Skeletal muscle tissue (tissue), 4 donors: ENCODE measurements around the gene SLC25A26. TPM values are rescaled to one million over a fixed set of nuclear protein-coding genes. Genes with fewer than 3 reads are reported as not detected.
"Not testable (repeated sequence)": the region's sequence is repeated elsewhere in the genome, so short reads cannot be mapped to it uniquely, and the experiment has no call there.

Source experiments
- H3K27ac ChIP-seq: one replicate; pipeline ENCODE4 v1.7.0; 2013; ENCODE audit warnings: mild to moderate bottlenecking, low read depth, low read length, inconsistent platforms
- H3K27me3 ChIP-seq, 3 donors: one replicate each; pipeline ENCODE4 v1.7.0; 2013; ENCODE audit warnings: low read length in 3 of 3; ENCODE audit not compliant: control insufficient read depth in 3 of 3, insufficient read depth in 3 of 3
- H3K36me3 ChIP-seq, 3 donors: one replicate each; pipeline ENCODE4 v1.7.0; 2013; ENCODE audit warnings: low read length in 3 of 3; ENCODE audit not compliant: control insufficient read depth in 3 of 3, insufficient read depth in 3 of 3
- H3K4me1 ChIP-seq, 3 donors: one replicate each; pipeline ENCODE4 v1.7.0; 2013; ENCODE audit warnings: low read length in 3 of 3, mild to moderate bottlenecking in 3 of 3; ENCODE audit not compliant: control insufficient read depth in 3 of 3, insufficient read depth in 3 of 3
- H3K4me3 ChIP-seq, 3 donors: one replicate each; pipeline ENCODE4 v1.7.0; 2013; ENCODE audit warnings: low read length in 3 of 3
- H3K9ac ChIP-seq, 3 donors: one replicate each; pipeline ENCODE4 v1.7.0; 2013; ENCODE audit warnings: low read length in 3 of 3, mild to moderate bottlenecking in 3 of 3, moderate library complexity in 2 of 3, low read depth in 1 of 3
- H3K9me3 ChIP-seq, 3 donors: one replicate each; pipeline ENCODE4 v1.7.0; 2013; ENCODE audit warnings: low read length in 3 of 3; ENCODE audit not compliant: control insufficient read depth in 3 of 3
- total RNA-seq: library from RNA; depleted of rRNA; stranded (reverse); fragments of >200 nt; gene quantifications from one replicate; pipeline ENCODE4 v1.2.3, GENCODE V29; 2014
- donor health status: Osteomylitis.

The SLC25A26 gene
- total RNA-seq, 1 donor from 2014 or later, result 30.8 TPM

GRCh38 chr3:66220066-66220465 is 735 bp upstream of the SLC25A26 start:
- Histone ChIP-seq H3K9me3 (no peaks in the 10 kb centered on the region), H3K27ac (no peak overlapping the region), H3K36me3 (no peaks in the 10 kb centered on the region), H3K27me3 (no peaks in the 10 kb centered on the region), H3K4me1 (peaks cover 0 to 10% (median 0%) of the 10 kb centered on the region in 3 donors), H3K9ac (peak overlapping the region in 2 of 3 donors; percentile 48 to 90), H3K4me3 (peak overlapping the region; percentile 88 to 94 (median 91))

- no peak overlapping the region for H3K9ac ChIP-seq
- no peaks in the 10 kb centered on the region for H3K9me3 ChIP-seq
- no peaks in the 10 kb centered on the region for H3K36me3 ChIP-seq
- no peak overlapping the region for H3K4me3 ChIP-seq
- no peaks in the 10 kb centered on the region for H3K27me3 ChIP-seq
- H3K4me1 ChIP-seq, result peaks cover 0 to 10% (median 5%) of the 10 kb centered on the region in 3 donors
- H3K27ac ChIP-seq, result no peak overlapping the region
Measured at GRCh38 chr3:66224220-66224619, 3.4 kb downstream of the SLC25A26 start.

DNA sequence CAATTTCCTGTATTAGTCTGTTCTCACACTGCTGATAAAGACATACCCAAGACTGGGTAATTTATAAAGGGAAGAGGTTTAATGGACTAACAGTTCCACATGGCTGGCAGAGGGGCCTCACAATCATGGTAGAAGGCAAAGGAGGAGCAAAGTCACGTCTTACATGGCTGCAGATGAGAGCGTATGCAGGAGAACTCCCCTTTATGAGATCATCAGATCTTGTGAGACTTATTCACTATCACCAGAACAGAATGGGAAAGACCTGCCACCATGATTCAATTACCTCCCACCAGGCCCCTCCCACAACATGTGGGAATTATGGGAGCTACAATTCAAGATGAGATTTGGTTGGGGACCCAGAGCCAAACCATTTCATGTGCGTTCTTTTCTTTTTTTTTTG is 5.3 kb downstream of the SLC25A26 start:
- not testable (repeated sequence) for H3K9ac ChIP-seq, H3K4me1 ChIP-seq, H3K27me3 ChIP-seq, H3K9me3 ChIP-seq, H3K4me3 ChIP-seq, H3K36me3 ChIP-seq, H3K27ac ChIP-seq

- Histone ChIP-seq H3K4me3 (no peak overlapping the region), H3K36me3 (no peaks in the 10 kb centered on the region), H3K4me1 (peaks cover 0 to 5% (median 0%) of the 10 kb centered on the region in 3 donors), H3K27me3 (no peaks in the 10 kb centered on the region), H3K9ac (no peak overlapping the region), H3K9me3 (no peaks in the 10 kb centered on the region), H3K27ac (no peak overlapping the region)
Measured at GRCh38 chr3:66227051-66227450, 6.2 kb downstream of the SLC25A26 start.

DNA sequence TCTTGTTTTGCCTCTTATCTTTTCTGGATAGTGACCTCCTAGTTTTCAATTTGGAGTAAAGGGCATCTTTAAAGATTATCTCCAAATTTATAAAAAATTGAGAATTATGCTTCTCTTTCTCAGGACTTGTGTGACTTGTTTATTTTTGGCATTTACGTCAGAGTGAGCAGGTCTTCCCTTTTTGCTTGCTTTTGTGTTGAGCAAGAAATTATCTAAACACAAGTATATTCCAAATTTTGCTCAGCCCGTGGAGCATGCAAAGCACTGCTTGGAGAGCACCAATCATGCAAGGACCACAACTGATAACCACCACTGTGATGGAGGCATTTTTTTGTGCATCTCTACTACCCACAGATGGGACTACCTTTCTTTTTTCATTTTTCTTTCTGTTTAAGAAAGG is 7.1 kb downstream of the SLC25A26 start:
- H3K9ac ChIP-seq, result no peak overlapping the region
- no peaks in the 10 kb centered on the region for H3K9me3 ChIP-seq
- no peaks in the 10 kb centered on the region for H3K36me3 ChIP-seq
- H3K4me1 ChIP-seq, result peaks cover 0 to 5% (median 0%) of the 10 kb centered on the region in 3 donors
- no peak overlapping the region for H3K27ac ChIP-seq
- H3K4me3 ChIP-seq, result no peak overlapping the region
- H3K27me3 ChIP-seq, result no peaks in the 10 kb centered on the region

DNA sequence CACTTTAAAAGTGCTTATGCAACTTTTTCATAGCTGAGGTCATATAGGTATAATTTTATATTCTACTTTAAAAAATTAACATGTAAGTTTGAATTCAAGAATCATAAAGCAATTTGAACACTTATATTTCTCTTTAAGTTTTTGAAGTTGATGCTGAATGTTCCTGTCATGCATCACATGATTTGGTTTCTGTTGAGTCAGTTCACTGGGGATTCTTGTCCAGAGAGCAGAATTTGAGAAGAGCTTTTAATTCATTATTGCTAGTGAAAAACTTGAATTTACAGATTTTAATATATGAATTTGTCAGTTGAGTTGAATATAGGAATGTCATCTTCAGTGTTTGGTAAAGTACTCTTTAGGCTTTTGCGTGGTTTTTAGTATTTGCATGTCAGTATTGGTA is 7.9 kb downstream of the SLC25A26 start:
- Histone ChIP-seq H3K9me3 (no peaks in the 10 kb centered on the region), H3K27me3 (no peaks in the 10 kb centered on the region), H3K9ac (no peak overlapping the region), H3K36me3 (no peaks in the 10 kb centered on the region), H3K4me3 (no peak overlapping the region), H3K27ac (no peak overlapping the region), H3K4me1 (peaks cover 0 to 5% (median 0%) of the 10 kb centered on the region in 3 donors)

DNA sequence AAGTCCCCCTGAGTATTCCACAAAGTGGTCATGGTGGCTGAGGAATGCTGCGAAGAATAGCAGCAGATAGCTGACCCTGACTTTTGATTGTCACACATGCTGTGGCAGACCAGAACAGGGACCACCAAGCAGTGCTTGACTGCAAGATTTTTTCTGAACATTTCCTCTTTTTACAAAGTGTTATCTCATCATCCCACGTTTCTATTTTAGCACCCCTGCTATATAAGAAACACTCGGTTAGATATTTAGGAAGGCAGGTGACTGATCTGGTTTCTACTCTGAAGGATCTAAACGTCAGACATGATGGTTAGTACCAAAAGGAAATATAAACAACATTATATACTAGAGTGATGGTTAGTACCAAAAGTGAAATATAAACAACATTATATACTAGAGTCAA is 9.1 kb downstream of the SLC25A26 start:
- no peak overlapping the region for H3K9ac ChIP-seq
- H3K4me1 ChIP-seq, result peaks cover 0 to 5% (median 0%) of the 10 kb centered on the region in 3 donors
- no peaks in the 10 kb centered on the region for H3K36me3 ChIP-seq

DNA sequence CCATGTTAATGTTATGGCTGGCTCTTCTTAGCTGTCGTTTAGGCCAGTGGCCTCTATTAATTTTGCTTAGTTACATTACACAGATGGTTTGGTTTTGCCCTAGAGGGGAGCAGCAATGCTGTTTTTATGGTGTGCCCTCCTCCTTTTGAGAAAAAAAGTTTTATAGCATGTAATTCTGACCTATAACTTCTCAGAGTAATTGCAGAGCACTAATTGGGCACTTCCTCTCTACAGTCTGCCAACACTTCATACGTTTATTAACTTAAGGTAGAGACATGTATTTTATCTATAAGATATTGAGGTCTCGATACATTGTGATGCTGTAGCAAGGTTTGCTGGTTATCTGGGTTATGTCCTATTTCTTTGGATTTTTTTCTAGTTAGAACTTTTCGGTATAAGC is 12.2 kb downstream of the SLC25A26 start:
- Histone ChIP-seq H3K9ac (no peak overlapping the region), H3K4me1 (no peaks in the 10 kb centered on the region), H3K27me3 (no peaks in the 10 kb centered on the region), H3K4me3 (no peak overlapping the region), H3K36me3 (no peaks in the 10 kb centered on the region), H3K27ac (no peak overlapping the region), H3K9me3 (no peaks in the 10 kb centered on the region)

More for the DNA sequence above, 9.1 kb downstream of the SLC25A26 start:
- no peak overlapping the region for H3K4me3 ChIP-seq
- H3K27me3 ChIP-seq, result no peaks in the 10 kb centered on the region
- no peaks in the 10 kb centered on the region for H3K9me3 ChIP-seq
- no peak overlapping the region for H3K27ac ChIP-seq

- H3K4me3 ChIP-seq, result no peak overlapping the region
- no peak overlapping the region for H3K27ac ChIP-seq
- no peaks in the 10 kb centered on the region for H3K27me3 ChIP-seq
- no peaks in the 10 kb centered on the region for H3K9me3 ChIP-seq
- H3K9ac ChIP-seq, result no peak overlapping the region
- H3K4me1 ChIP-seq, result no peaks in the 10 kb centered on the region
- H3K36me3 ChIP-seq, result peaks cover 0 to 6% (median 0%) of the 10 kb centered on the region in 3 donors
Measured at GRCh38 chr3:66236281-66236680, 15.5 kb downstream of the SLC25A26 start.

DNA sequence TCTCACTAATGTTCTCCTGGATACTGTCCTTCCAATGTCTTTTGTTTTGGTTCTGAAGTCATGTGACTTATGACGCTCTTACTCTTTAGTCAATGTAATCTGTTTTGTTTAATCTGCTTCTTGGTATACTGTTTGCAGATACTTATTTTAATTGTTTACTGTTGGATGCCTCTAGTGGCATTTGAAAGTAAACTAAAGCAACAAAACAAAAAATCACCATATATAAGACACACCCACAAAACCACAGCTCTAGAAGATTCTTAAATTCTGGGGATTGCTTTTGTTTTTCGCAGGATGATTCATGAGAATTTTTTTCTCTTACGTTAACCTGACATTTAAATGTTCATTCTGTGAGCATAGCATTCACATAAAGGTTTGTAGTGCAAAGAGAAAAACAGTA is 16.8 kb downstream of the SLC25A26 start:
- no peaks in the 10 kb centered on the region for H3K9me3 ChIP-seq
- no peaks in the 10 kb centered on the region for H3K27me3 ChIP-seq
- H3K27ac ChIP-seq, result no peak overlapping the region
- H3K36me3 ChIP-seq, result peaks cover 0 to 6% (median 0%) of the 10 kb centered on the region in 3 donors
- H3K9ac ChIP-seq, result no peak overlapping the region
- H3K4me1 ChIP-seq, result no peaks in the 10 kb centered on the region
- H3K4me3 ChIP-seq, result no peak overlapping the region
